Activated naive CD8-positive, alpha-beta T cell treated with anti-CD3 and anti-CD28 coated beads, Interleukin-2, amount 10 ng/mL, durations not matched to agents 7 days and 5 days (primary cell): Measurements from ENCODE around the gene CHP2. TPM values are rescaled to one million over a fixed set of nuclear protein-coding genes. Genes with fewer than 3 reads are reported as not detected.
"Not testable (repeated sequence)": the region's sequence is repeated elsewhere in the genome, so short reads cannot be mapped to it uniquely, and the experiment has no call there.

Experiments used
- ATAC-seq: fragments of 150-1000 bp; cut with Tn5 transposase; one replicate; pipeline ENCODE4 v1.10.0; 2021; ENCODE audit warnings: low read depth, moderate library complexity
- POLR2A ChIA-PET: fragments of 350-600 bp; sonication (Branson Sonifier 250); formaldehyde crosslinking; loops from one replicate; lab custom pipeline; 2021; ENCODE audit warnings: antibody characterized with exemption; lab: Charles Lee
- DNase-seq: peaks from one replicate; pipeline ENCODE4 v3.0.0; 2021
- H3K27ac Mint-ChIP-seq: one replicate; pipeline ENCODE4 v1.8.0; 2022; ENCODE audit warnings: mild to moderate bottlenecking, mixed read lengths
- H3K27me3 Mint-ChIP-seq: one replicate; pipeline ENCODE4 v1.8.0; 2022; ENCODE audit warnings: mild to moderate bottlenecking, moderate library complexity, mixed read lengths
- H3K36me3 Mint-ChIP-seq: one replicate; pipeline ENCODE4 v1.8.0; 2021; ENCODE audit warnings: mild to moderate bottlenecking, mixed read lengths
- H3K4me1 Mint-ChIP-seq: one replicate; pipeline ENCODE4 v1.8.0; 2021; ENCODE audit warnings: mixed read lengths
- H3K4me3 Mint-ChIP-seq: one replicate; pipeline ENCODE4 v1.8.0; 2022; ENCODE audit warnings: mild to moderate bottlenecking, moderate library complexity, mixed read lengths
- H3K9me3 Mint-ChIP-seq: one replicate; pipeline ENCODE4 v1.8.0; 2021; ENCODE audit warnings: mixed read lengths
- total RNA-seq, 2 experiments: library from RNA; stranded (reverse); gene quantifications; one replicate each; pipeline ENCODE4 v1.2.3, GENCODE V29; 2021

CHP2 gene
- total RNA-seq = not detected

GRCh38 chr16:23754594-23755483 lies at the start of gene CHP2:
CHP2 (plus strand) TSS chr16:23755026; CDS start chr16:23755050, 24 bp downstream.
- Mint-ChIP-seq H3K27ac (no peak within 1 kb of the TSS), H3K4me1 (no peaks in the 10 kb centered on the region), H3K27me3 (peaks cover 54% of the 10 kb centered on the region), H3K9me3 (no peaks in the 10 kb centered on the region), H3K4me3 (no peak within 1 kb of the TSS), H3K36me3 (no peaks in the 10 kb centered on the region)
- POLR2A ChIA-PET = no interaction called here
- no peak for DNase-seq
- ATAC-seq = no peak

DNA sequence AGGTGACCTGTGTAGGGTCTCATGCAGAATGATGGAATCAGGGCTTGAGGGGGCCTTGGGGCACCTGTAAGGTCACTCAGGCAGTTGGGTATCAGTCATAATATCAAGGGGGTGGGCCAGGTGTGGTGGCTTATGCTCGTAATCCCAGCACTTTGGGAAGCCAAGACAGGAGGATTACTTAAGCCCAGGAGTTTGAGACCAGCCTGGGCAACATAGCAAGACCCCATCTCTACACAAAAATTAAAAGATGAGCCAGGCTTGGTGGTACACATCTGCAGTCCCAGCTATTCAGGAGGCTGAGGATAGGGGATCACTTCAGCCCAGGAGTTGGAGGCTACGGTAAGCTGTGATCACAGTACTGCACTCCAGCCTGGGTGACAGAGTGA lies 49.3 kb upstream of the CHP2 start:
- Mint-ChIP-seq H3K4me3 (no peak overlapping the region), H3K27ac (no peak overlapping the region), H3K36me3 (peaks cover 2% of the 10 kb centered on the region), H3K9me3 (peaks cover 4% of the 10 kb centered on the region), H3K4me1 (no peaks in the 10 kb centered on the region), H3K27me3 (peaks cover 13% of the 10 kb centered on the region)
- ATAC-seq (no peak), DNase-seq (no peak)
- POLR2A ChIA-PET = no interaction called here

DNA sequence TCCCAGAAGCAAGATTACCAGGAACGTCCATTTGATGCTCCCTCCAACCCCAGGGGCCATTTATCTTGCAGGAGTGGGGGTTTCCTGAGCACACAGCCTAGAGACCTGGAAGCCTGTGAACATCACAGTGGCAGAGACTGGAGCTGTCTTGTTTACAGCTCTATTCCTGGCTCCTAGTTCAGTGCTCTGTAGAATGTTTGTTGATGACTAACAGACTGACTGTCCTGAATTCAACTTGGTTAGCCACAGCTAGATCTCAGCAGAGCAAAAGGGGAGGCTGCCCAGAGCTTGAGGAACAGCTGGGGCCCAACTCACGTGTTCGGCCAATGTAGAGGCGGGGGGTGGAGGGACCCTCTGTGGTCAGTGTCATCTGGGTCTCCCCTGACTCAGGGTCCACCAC lies 48.4 kb upstream of the CHP2 start:
- ATAC-seq = no peak
- Mint-ChIP-seq H3K4me3 (no peak overlapping the region), H3K27me3 (peaks cover 14% of the 10 kb centered on the region), H3K4me1 (no peaks in the 10 kb centered on the region), H3K27ac (no peak overlapping the region), H3K36me3 (peaks cover 2% of the 10 kb centered on the region), H3K9me3 (peaks cover 4% of the 10 kb centered on the region)
- no peak for DNase-seq
- POLR2A ChIA-PET = no interaction called here

DNA sequence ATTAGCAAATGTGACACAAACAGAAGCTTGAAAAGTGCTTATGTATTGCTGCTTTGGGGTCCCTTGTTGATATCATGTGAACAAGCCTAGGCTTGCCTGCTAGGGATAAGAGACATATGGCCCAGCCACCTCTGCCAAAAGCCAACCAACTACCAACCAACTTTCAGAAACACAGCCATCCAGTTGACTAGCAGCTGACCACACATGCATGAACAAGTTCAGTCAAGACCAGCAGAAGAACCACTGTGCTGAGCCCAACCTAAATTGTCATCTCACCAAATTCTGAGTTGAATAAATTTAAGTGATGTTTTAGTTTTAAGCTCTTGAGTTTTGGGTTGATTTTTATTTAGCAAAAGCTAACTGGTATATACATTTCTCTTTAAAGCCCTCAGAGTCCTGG lies 45.3 kb upstream of the CHP2 start:
- no peak for DNase-seq
- no peak overlapping the region for H3K27ac Mint-ChIP-seq
- H3K4me3 Mint-ChIP-seq = no peak overlapping the region
- peaks cover 1% of the 10 kb centered on the region for H3K36me3 Mint-ChIP-seq
- no peak for ATAC-seq
- peaks cover 2% of the 10 kb centered on the region for H3K9me3 Mint-ChIP-seq
- POLR2A ChIA-PET = no interaction called here
- peaks cover 33% of the 10 kb centered on the region for H3K27me3 Mint-ChIP-seq
- H3K4me1 Mint-ChIP-seq = peaks cover under 1% of the 10 kb centered on the region

DNA sequence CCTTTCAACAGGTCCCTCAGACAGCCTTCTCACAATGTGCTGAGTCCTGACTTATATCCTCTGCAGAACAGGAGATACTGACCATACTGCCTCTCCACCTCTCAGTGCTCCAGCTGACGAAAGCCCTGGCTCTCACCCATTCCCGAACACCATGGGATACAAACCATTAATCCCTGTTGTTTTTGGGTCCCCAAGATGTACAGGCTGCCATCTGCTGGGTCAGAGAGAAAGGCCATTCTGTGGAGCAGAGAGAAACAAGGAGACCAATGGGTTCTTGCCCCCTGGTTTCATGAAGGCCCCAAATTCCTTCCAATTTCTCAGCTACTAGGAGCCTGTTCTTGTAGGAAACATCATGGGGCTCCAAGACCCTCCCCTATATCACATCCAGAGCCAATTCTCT lies 44.8 kb upstream of the CHP2 start:
- Mint-ChIP-seq H3K36me3 (peaks cover 1% of the 10 kb centered on the region), H3K9me3 (peaks cover 2% of the 10 kb centered on the region), H3K4me3 (no peak overlapping the region), H3K27ac (no peak overlapping the region), H3K27me3 (peaks cover 37% of the 10 kb centered on the region), H3K4me1 (peaks cover 1% of the 10 kb centered on the region)
- POLR2A ChIA-PET = no interaction called here
- DNase-seq (no peak), ATAC-seq (no peak)

- POLR2A ChIA-PET = no interaction called here
- Mint-ChIP-seq H3K27me3 (peaks cover 39% of the 10 kb centered on the region), H3K27ac (no peak overlapping the region), H3K4me1 (peaks cover 1% of the 10 kb centered on the region), H3K4me3 (no peak overlapping the region), H3K36me3 (peaks cover 1% of the 10 kb centered on the region), H3K9me3 (peaks cover 2% of the 10 kb centered on the region)
- ATAC-seq (no peak), DNase-seq (no peak)
Measured at GRCh38 chr16:23710504-23710903, 44.3 kb upstream of the CHP2 start.

GRCh38 chr16:23711785-23712184 lies 43.0 kb upstream of the CHP2 start:
- ATAC-seq (no peak), DNase-seq (no peak)
- H3K9me3 Mint-ChIP-seq = peaks cover 2% of the 10 kb centered on the region
- POLR2A ChIA-PET = no interaction called here
- H3K4me3 Mint-ChIP-seq = no peak overlapping the region
- peaks cover 1% of the 10 kb centered on the region for H3K4me1 Mint-ChIP-seq
- H3K36me3 Mint-ChIP-seq = peaks cover 1% of the 10 kb centered on the region
- H3K27ac Mint-ChIP-seq = no peak overlapping the region
- peaks cover 41% of the 10 kb centered on the region for H3K27me3 Mint-ChIP-seq

GRCh38 chr16:23712976-23713375 lies 41.9 kb upstream of the CHP2 start, which contains the start of gene ERN2:
ERN2 (minus strand) TSS chr16:23713222; CDS start chr16:23713187, 35 bp downstream.
- ATAC-seq (no peak), DNase-seq (no peak)
- peaks cover 49% of the 10 kb centered on the region for H3K27me3 Mint-ChIP-seq
- POLR2A ChIA-PET = no interaction called here
- peaks cover 2% of the 10 kb centered on the region for H3K9me3 Mint-ChIP-seq
- H3K36me3 Mint-ChIP-seq = peaks cover 1% of the 10 kb centered on the region
- peaks cover 1% of the 10 kb centered on the region for H3K4me1 Mint-ChIP-seq
- H3K27ac Mint-ChIP-seq = no peak within 1 kb of the TSS
- no peak within 1 kb of the TSS for H3K4me3 Mint-ChIP-seq

DNA sequence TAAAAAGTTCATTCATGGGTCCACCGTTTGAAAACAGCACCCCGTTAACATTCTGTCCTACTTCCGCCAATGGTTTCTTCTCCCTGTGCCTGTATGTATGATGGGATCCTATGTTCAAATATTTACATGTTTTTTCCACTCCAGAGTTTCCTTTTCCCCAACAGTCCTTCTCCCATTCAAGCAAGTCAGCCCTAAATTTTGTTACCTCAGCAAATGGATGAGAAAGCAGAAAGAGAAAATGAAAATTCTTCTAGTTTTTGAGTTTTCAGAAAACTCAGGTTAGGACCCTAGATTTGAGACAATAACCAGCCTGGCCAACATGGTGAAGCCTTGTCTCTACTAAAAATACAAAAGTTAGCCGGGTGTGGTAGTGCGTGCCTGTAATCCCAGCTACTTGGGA lies 38.3 kb upstream of the CHP2 start:
- Mint-ChIP-seq H3K36me3 (peaks cover 1% of the 10 kb centered on the region), H3K9me3 (no peaks in the 10 kb centered on the region), H3K27ac (no peak overlapping the region), H3K4me3 (no peak overlapping the region), H3K4me1 (peaks cover 1% of the 10 kb centered on the region), H3K27me3 (peaks cover 44% of the 10 kb centered on the region)
- no peak for DNase-seq
- POLR2A ChIA-PET = no interaction called here
- ATAC-seq = no peak

DNA sequence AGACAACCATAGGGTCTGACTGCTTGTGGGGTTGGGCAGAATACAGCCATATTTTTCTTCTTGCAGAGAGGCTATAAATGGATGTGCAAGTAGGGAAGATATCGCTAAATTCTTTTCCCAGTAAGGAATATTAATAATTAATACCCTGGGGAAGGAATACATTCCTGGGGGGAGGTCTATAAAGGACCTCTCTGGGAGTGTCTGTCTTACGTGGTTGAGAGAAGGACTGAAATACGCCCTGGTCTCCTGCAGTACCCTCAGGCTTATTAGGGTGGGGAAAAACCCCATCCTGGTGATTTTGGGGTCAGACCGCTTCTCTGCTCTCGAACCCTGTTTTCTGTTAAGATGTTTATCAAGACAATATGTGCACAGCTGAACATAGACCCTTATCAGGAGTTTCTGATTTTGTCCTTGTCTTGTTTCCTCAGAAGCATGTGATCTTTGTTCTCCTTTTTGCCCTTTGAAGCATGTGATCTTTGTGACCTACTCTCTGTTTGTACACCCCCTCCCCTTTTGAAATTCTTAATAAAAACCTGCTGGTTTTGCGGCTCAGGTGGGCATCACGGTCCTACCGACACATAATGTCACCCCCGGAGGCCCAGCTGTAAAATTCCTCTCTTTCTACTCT lies 32.1 kb upstream of the CHP2 start:
- DNase-seq, POLR2A ChIA-PET, H3K27me3 Mint-ChIP-seq, H3K4me3 Mint-ChIP-seq, H3K9me3 Mint-ChIP-seq, H3K27ac Mint-ChIP-seq, H3K36me3 Mint-ChIP-seq, ATAC-seq, H3K4me1 Mint-ChIP-seq: not testable (repeated sequence)

GRCh38 chr16:23724096-23724784 lies 30.6 kb upstream of the CHP2 start:
- DNase-seq (no peak), ATAC-seq (no peak)
- H3K27ac Mint-ChIP-seq = no peak overlapping the region
- no peak overlapping the region for H3K4me3 Mint-ChIP-seq
- peaks cover 2% of the 10 kb centered on the region for H3K27me3 Mint-ChIP-seq
- H3K9me3 Mint-ChIP-seq = peaks cover 5% of the 10 kb centered on the region
- no peaks in the 10 kb centered on the region for H3K36me3 Mint-ChIP-seq
- POLR2A ChIA-PET = no interaction called here
- peaks cover 2% of the 10 kb centered on the region for H3K4me1 Mint-ChIP-seq

- Mint-ChIP-seq H3K36me3 (no peaks in the 10 kb centered on the region), H3K27ac (no peak overlapping the region), H3K4me3 (no peak overlapping the region), H3K4me1 (peaks cover 2% of the 10 kb centered on the region), H3K9me3 (peaks cover 5% of the 10 kb centered on the region), H3K27me3 (peaks cover 2% of the 10 kb centered on the region)
- POLR2A ChIA-PET = no interaction called here
- no peak for DNase-seq
- ATAC-seq = no peak
Measured at GRCh38 chr16:23724785-23725131, 30.1 kb upstream of the CHP2 start.

- Mint-ChIP-seq H3K36me3 (no peaks in the 10 kb centered on the region), H3K4me1 (peaks cover 4% of the 10 kb centered on the region), H3K27ac (no peak overlapping the region), H3K27me3 (peaks cover 5% of the 10 kb centered on the region), H3K9me3 (peaks cover 5% of the 10 kb centered on the region), H3K4me3 (no peak overlapping the region)
- POLR2A ChIA-PET = no interaction called here
- ATAC-seq = no peak
- no peak for DNase-seq
Measured at GRCh38 chr16:23726710-23727109, 28.1 kb upstream of the CHP2 start.
